22Rv1 (cell line): Measurements from ENCODE around the gene LIPG.

ENCODE experiments used
- ZFX ChIP-seq: fragments of 450-650 bp; IDR thresholded peaks from 2 replicates; pipeline ENCODE4 v1.6.1; 2017; ENCODE audit warnings: antibody characterized with exemption, borderline replicate concordance
- TF ChIP-seq, protein P1 (sequence below): fragments of 450-650 bp; IDR thresholded peaks from 2 replicates; pipeline ENCODE4 v1.5.1; 2017; ENCODE audit warnings: mild to moderate bottlenecking

DNA sequence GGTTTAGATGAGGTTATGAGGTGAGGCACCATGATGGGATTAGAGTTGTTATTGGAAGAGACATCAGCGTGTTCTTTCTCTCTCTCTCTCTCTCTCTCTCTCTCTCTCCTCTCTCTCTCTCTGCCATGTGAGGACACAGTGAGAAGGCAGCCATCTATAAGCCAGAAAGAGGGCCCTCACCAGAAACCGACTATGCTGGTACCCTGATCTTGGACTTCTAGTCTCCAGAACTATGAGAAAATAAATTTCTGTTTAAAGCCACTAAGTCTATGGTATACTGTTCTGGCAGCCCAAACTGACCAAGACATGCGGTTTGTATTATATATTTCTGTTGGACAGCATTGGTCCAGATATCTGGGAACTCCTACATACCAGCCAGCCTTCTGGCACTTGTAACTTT lies 3.5 kb upstream of the LIPG start:
- TF ChIP-seq, protein P1, sequence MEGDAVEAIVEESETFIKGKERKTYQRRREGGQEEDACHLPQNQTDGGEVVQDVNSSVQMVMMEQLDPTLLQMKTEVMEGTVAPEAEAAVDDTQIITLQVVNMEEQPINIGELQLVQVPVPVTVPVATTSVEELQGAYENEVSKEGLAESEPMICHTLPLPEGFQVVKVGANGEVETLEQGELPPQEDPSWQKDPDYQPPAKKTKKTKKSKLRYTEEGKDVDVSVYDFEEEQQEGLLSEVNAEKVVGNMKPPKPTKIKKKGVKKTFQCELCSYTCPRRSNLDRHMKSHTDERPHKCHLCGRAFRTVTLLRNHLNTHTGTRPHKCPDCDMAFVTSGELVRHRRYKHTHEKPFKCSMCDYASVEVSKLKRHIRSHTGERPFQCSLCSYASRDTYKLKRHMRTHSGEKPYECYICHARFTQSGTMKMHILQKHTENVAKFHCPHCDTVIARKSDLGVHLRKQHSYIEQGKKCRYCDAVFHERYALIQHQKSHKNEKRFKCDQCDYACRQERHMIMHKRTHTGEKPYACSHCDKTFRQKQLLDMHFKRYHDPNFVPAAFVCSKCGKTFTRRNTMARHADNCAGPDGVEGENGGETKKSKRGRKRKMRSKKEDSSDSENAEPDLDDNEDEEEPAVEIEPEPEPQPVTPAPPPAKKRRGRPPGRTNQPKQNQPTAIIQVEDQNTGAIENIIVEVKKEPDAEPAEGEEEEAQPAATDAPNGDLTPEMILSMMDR: no peak
- no peak for TF ChIP-seq ZFX
